NCI-H187 (cell line): ENCODE measurements around the gene LAIR1.
"Not testable (repeated sequence)": the region's sequence is repeated elsewhere in the genome, so short reads cannot be mapped to it uniquely, and the experiment has no call there.

Experiments
- DNase-seq, 2 experiments: peaks; one replicate each; lab custom pipeline; 2025; lab: John Stamatoyannopoulos, UW

The LAIR1 gene

DNA sequence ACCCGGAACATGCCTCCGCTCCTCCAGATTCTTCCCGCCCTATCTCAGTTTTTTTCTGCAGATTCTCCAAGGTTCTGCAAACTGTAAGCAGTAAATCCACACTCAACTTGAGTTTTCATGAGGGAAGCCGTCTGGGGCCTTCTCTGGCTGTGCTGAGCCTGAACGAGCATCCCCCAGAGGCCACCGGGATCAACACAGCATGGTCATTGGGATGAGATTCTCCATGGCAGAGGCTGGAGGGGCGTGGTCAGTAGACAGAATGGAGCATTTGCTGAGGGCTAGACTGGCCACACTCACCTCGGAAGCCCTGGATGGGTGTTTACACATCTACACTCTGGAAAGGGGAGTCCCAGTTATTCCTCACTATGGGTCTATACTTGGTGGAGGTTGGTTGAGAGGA, 23.4 kb downstream of the LAIR1 start:
- no peak for DNase-seq

GRCh38 chr19:54339646-54340358, 24.9 kb downstream of the LAIR1 start:
- no peak for DNase-seq

DNA sequence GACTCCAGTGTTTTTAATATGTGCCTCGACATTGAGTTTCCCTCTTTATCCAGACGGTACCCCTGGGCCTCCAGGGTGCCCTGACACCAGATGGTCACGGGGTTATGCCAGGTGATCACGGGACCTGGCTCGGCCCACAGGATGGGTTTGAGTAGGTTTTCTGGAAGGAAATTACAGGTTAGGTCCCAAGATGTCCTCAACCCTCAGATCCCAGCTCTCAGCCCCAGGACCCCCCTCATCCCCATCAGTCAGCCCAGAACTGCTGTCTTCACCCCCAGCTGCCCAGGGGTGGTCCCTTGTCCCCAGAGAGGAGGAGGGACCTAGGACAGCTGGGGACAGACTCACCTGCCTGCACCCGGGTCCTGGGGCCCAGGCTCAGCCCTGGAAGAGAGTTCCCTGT, 26.2 kb downstream of the LAIR1 start:
- no peak for DNase-seq

GRCh38 chr19:54337858-54338230, 26.9 kb downstream of the LAIR1 start:
- DNase-seq: no peak

DNA sequence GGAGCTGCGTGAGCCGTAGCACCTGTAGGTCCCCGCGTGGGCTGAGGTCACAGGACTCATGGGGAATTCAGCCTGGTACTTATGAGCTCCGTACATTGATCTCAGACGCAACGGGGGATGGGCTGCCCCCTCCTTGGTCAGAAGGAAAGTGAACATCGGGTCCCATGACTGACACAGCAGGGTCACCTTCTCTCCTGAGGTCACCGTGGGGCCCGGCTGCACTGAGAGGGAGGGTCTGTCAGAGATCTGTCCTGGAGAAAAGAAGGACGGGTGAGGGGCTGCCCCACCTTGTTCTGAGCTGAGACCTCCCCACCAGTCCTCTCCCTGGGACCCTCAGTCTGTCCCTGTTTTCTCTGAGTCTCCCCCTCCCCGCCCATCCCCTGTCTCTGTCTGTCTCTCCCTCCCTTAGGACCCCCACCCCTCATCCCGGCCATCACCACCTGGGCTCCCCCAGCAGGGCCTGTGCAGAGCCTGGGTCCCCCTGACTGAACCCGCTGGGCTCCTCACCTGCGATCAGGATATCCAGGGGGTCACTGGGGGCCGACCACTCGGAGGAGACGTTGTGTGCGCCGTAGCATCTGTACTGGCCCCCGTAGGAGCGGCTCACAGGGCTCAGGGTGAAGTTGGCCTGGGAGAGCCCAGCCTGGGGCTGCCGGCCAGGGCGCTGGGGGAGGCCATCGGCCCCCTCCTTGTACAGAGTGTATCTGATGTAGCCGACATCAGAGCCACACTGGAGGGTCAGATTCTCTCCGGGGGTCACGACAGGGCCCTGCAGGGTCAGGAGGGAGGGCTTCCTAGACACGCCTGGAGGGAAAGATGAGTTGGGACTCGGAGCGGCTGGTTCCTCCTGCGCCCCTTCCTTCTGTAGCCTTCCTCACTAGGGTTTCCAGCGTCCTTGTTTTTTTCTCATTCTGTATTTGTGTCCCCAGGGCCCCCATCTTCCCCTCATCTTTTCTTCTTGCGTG, 27.6 kb downstream of the LAIR1 start:
- no peak for DNase-seq

- DNase-seq: no peak
Measured at GRCh38 chr19:54335979-54336892, 28.5 kb downstream of the LAIR1 start.

DNA sequence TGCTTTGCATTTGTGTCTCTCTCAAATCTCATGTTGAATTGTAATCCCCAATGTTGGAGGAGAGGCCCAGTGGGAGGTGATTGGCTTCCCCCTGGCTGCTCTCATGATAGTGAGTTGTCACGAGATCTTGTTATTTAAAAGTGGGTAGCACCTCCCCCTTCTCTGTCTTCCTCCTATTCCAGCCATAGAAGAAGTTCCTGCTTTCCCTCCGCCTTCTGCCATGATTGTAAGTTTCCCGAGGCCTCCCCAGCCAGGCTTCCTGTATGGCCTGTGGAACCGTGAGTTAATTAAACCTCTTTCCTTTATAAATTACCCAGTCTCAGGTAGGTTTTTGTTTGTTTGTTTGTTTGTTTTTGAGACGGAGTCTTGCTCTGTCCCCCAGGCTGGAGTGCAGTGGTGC, 29.6 kb downstream of the LAIR1 start:
- DNase-seq: no peak

DNA sequence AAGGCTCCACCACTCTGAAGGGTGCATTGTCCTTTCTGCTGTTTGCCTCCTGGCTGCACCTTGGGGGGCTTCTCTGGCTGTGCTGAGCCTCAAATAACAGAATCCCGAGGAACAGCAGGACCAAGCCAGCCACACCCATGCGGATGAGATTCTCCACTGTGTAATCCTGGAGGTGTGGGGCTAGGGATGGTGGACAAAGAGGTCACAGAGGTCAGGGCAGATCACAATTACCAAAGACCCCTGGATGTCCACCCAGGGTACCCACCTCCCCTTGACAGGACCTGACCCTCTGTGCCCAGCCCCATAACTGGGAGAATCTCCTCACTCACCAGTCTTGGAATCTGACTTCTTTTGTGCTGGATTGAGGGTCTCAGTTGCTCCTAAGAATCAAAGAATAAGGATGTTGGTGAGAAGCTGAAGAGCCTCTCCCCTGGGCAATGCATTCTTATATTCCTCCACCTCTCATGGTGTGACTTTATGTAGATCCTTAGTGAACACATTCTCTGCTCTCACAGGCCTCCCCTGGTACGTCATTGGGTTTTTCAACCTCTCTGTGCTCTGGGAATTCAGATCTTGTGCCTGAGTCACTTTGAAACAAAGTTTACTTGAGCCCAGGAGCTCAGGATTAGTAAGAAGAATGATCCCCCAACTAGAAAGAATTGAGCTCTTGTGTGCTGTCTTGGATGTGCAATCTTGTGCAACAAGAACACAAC, 31.0 kb downstream of the LAIR1 start:
- DNase-seq: no peak

- no peak for DNase-seq
Measured at GRCh38 chr19:54332149-54332548, 32.6 kb downstream of the LAIR1 start.

GRCh38 chr19:54331626-54332025, 33.1 kb downstream of the LAIR1 start:
- DNase-seq: no peak

- DNase-seq: no peak
Measured at GRCh38 chr19:54329476-54330165, 35.1 kb downstream of the LAIR1 start.

GRCh38 chr19:54328781-54329180, 36.0 kb downstream of the LAIR1 start:
- DNase-seq: not testable (repeated sequence)

GRCh38 chr19:54325631-54326030, 39.1 kb downstream of the LAIR1 start:
- no peak for DNase-seq

DNA sequence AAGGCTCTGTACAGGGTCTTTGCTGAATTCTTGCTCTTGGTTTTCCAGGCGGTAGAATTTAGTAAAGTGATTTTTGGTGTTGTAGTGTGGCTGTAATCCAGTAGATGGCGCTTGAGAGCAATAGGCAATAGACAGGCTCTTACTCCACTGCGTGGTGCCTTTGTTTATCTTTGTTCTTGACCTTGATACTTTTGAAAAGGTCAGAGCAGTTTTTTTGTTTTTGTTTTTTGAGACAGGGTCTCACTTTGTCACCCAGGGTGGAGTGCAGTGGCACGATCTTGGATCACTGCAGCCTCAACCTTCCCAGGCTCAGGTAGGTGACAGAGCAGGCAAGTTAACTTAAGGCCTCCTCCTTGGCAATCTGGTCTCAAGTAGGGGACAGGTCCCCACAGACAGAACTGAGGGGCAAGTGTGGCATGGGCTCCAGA, 39.5 kb downstream of the LAIR1 start:
- no peak for DNase-seq

GRCh38 chr19:54324071-54324470, 40.7 kb downstream of the LAIR1 start:
- DNase-seq: no peak

- not testable (repeated sequence) for DNase-seq
Measured at GRCh38 chr19:54322934-54323333, 41.8 kb downstream of the LAIR1 start.

DNA sequence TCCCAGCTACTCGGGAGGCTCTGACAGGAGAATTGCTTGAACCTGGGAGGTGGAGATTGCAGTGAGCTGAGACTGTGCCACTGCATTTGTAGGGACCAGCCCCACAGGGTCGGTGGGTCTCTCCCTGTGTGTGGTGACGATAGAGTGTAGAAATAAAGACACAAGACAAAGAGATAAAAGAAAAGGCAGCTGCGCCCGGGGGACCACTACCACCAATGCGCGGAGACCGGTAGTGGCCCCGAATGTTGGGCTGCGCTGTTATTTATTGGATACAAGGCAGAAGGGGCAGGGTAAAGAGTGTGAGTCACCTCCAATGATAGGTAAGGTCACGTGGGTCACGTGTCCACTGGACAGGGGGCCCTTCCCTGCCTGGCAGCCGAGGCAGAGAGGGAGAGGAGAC, 42.4 kb downstream of the LAIR1 start:
- DNase-seq: not testable (repeated sequence)

DNA sequence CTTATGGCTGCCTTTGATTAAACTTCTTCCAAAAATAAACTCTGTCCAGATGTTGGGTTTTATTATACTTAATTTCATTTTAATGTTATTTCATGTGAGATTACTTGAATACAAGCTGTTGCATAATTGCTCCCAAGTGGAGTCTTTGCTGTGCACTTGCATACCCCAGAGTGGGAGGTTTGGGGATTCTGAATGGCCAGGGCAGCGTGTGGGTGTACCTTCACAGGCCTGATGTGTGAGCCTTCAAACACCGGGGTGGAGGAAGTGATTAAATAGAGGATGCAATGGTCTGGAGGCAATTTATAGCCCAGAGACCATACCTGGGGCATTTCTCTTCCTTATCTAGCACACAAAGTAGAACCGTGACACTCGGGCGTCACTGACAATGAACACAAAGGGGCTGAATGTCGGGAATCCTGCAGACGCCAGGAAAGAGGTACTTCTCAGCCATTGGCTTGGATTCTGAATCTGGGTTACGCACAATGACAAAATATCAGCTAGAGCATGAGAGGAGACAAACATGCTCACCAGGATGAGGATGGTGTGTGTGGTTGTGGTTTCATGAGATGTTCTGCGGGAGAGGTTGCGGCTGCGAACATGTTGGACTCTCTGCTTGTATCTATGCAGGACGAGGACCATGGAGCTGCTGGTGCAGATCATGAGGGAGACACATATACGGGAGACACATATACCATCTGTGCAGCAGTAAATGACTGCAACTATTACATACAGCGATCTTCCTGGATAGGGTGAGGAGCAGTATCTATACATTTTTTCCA, 44.6 kb downstream of the LAIR1 start:
- DNase-seq: no peak

DNA sequence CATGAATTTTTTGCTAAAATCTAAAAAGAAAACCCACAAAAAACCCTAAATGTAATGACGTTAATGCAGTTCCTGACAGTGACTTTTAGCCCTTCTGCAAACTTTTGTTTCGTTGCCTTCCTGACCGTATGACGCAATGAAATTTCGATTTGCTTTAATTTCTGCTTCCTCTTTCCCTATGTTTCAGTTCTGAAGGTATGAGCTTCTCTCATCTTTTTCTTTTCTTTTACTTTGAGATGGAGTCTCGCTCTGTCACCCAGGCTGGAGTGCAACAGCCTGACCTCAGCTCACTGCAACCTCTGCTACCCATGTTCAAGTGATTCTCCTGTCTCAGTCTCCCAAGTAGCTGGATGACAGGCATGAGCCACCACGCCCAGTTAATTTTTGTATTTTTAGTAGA, 45.7 kb downstream of the LAIR1 start:
- DNase-seq: no peak

- DNase-seq: no peak
Measured at GRCh38 chr19:54317965-54318240, 46.8 kb downstream of the LAIR1 start.
